Keratinocyte (primary cell): Measurements from ENCODE around the gene CCDC40.

Source experiments
- EZH2 ChIP-seq: IDR thresholded peaks from one replicate; pipeline ENCODE4 v1.6.1; 2012; ENCODE audit warnings: inconsistent platforms, mild to moderate bottlenecking, low read length, moderate library complexity
- TF ChIP-seq, protein P1 (sequence below), 3 experiments: IDR thresholded peaks in 1 of 3; conservative IDR thresholded peaks in 1 of 3; optimal IDR thresholded peaks in 1 of 3; 2 replicates in 2 of 3; 3 replicates in 1 of 3; pipeline versions ENCODE3 to v1.5.1; 2011; ENCODE audit warnings: low read length in 3 of 3, mild to moderate bottlenecking in 3 of 3, moderate library complexity in 2 of 3, control low read depth in 1 of 3, inconsistent platforms in 1 of 3; ENCODE audit not compliant: insufficient read depth in 2 of 3; ENCODE audit errors: extremely low read depth in 1 of 3

DNA sequence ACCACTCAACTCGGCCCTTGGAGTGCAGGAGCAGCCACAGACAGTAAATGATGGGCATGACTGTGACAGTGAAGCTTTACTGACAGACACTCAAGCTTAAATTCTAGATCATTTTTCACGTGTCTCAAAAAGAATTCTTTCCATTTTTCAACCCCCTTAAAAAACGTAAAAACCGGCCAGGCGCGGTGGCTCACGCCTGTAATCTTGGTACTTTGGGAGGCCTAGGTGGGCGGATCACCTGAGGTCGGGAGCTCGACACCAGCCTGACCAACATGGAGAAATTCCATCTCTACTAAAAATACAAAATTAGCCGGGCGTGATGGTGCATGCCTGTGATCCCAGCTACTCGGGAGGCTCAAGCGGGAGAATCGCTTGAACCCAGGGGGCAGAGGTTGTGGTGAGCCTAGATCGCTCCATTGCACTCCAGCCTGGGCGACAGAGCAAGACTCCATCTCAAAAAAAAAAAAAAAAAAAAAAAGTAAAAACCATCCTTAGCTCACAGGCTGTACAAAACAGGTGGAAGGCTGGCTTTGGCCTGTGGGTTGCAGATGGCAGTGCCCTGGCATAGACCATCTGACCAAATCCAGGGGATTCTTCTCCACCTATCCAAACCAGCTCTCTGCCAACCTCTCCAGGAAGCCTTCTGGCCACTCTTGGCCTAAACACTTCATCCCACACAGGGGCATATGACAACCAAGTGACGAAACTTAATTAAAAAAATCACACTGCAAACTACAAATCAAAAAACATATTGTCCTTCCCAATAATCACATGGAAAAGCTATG is 19.0 kb upstream of the CCDC40 start:
- TF ChIP-seq, protein P1, sequence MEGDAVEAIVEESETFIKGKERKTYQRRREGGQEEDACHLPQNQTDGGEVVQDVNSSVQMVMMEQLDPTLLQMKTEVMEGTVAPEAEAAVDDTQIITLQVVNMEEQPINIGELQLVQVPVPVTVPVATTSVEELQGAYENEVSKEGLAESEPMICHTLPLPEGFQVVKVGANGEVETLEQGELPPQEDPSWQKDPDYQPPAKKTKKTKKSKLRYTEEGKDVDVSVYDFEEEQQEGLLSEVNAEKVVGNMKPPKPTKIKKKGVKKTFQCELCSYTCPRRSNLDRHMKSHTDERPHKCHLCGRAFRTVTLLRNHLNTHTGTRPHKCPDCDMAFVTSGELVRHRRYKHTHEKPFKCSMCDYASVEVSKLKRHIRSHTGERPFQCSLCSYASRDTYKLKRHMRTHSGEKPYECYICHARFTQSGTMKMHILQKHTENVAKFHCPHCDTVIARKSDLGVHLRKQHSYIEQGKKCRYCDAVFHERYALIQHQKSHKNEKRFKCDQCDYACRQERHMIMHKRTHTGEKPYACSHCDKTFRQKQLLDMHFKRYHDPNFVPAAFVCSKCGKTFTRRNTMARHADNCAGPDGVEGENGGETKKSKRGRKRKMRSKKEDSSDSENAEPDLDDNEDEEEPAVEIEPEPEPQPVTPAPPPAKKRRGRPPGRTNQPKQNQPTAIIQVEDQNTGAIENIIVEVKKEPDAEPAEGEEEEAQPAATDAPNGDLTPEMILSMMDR (optimal IDR thresholded peaks at IDR 0.05 in 1 of 3, IDR thresholded peaks at IDR 0.05 in 1 of 3, conservative IDR thresholded peaks at IDR 0.05 in 1 of 3; ENCODE audit: extremely low read depth in 1 of 3, insufficient read depth in 2 of 3, low read length in 3 of 3): no peak
- no peak for TF ChIP-seq EZH2
